Activated naive CD8-positive, alpha-beta T cell treated with anti-CD3 and anti-CD28 coated beads for 36 hours (primary cell): ENCODE measurements around the gene LBR. TPM values are rescaled to one million over a fixed set of nuclear protein-coding genes. Genes with fewer than 3 reads are reported as not detected.

Source experiments
- DNase-seq: peaks from one replicate; pipeline ENCODE4 v3.0.0; 2021
- H3K27ac Mint-ChIP-seq: one replicate; pipeline ENCODE4 v1.8.0; 2022; ENCODE audit warnings: mild to moderate bottlenecking, moderate library complexity, mixed read lengths
- H3K27me3 Mint-ChIP-seq: one replicate; pipeline ENCODE4 v1.8.0; 2022; ENCODE audit warnings: mild to moderate bottlenecking, mixed read lengths
- H3K36me3 Mint-ChIP-seq: one replicate; pipeline ENCODE4 v1.8.0; 2021; ENCODE audit warnings: mild to moderate bottlenecking, mixed read lengths
- H3K4me1 Mint-ChIP-seq: one replicate; pipeline ENCODE4 v1.8.0; 2021; ENCODE audit warnings: mixed read lengths
- H3K4me3 Mint-ChIP-seq: one replicate; pipeline ENCODE4 v1.8.0; 2022; ENCODE audit warnings: mild to moderate bottlenecking, moderate library complexity, mixed read lengths
- H3K9me3 Mint-ChIP-seq: one replicate; pipeline ENCODE4 v1.8.0; 2022; ENCODE audit warnings: mixed read lengths
- total RNA-seq, 2 experiments: library from RNA; stranded (reverse); gene quantifications; one replicate each; pipeline ENCODE4 v1.2.3, GENCODE V29; 2021

LBR gene
- total RNA-seq, 2 experiments from 2014 or later = 128 to 140 TPM

DNA sequence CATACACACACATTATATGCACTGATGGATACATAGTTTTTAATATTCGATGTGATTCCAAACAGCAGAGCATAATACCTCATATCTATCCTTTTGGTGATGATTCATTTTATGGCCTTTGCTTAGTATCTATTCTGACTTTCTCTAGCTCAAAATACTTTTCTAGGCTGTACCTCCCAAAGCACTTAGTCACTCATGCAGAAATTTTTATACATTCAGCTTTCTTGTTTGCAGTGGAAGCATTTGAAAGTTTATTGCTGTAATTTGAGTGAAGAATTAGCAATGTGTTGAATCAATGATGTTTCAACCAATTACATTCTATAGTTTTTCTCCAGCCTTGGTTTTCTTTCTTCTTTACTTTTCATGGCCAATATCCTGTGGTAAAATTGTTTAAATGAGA, 66.7 kb downstream of the LBR start:
- no peak overlapping the region for H3K27ac Mint-ChIP-seq
- DNase-seq = no peak
- H3K4me1 Mint-ChIP-seq = no peaks in the 10 kb centered on the region
- H3K27me3 Mint-ChIP-seq = peaks cover 19% of the 10 kb centered on the region
- H3K9me3 Mint-ChIP-seq = no peaks in the 10 kb centered on the region
- no peak overlapping the region for H3K4me3 Mint-ChIP-seq
- no peaks in the 10 kb centered on the region for H3K36me3 Mint-ChIP-seq

- H3K27me3 Mint-ChIP-seq = peaks cover 13% of the 10 kb centered on the region
- no peak overlapping the region for H3K27ac Mint-ChIP-seq
- H3K36me3 Mint-ChIP-seq = no peaks in the 10 kb centered on the region
- DNase-seq = no peak
- H3K4me1 Mint-ChIP-seq = no peaks in the 10 kb centered on the region
- no peaks in the 10 kb centered on the region for H3K9me3 Mint-ChIP-seq
- H3K4me3 Mint-ChIP-seq = no peak overlapping the region
These were observed 67.7 kb downstream of the LBR start for GRCh38 chr1:225360119-225360518.

- peaks cover 9% of the 10 kb centered on the region for H3K27me3 Mint-ChIP-seq
- H3K9me3 Mint-ChIP-seq = no peaks in the 10 kb centered on the region
- H3K27ac Mint-ChIP-seq = no peak overlapping the region
- no peak for DNase-seq
- H3K36me3 Mint-ChIP-seq = no peaks in the 10 kb centered on the region
- no peak overlapping the region for H3K4me3 Mint-ChIP-seq
- H3K4me1 Mint-ChIP-seq = no peaks in the 10 kb centered on the region
These were observed 72.0 kb downstream of the LBR start for GRCh38 chr1:225355863-225356262.

GRCh38 chr1:225354906-225355305, 72.9 kb downstream of the LBR start:
- H3K4me3 Mint-ChIP-seq = no peak overlapping the region
- H3K36me3 Mint-ChIP-seq = no peaks in the 10 kb centered on the region
- DNase-seq = no peak
- no peaks in the 10 kb centered on the region for H3K9me3 Mint-ChIP-seq
- peaks cover 9% of the 10 kb centered on the region for H3K27me3 Mint-ChIP-seq
- no peaks in the 10 kb centered on the region for H3K4me1 Mint-ChIP-seq
- H3K27ac Mint-ChIP-seq = no peak overlapping the region

Other genes with a start within 250 kb of the LBR start
- gene ENAH, start 225.1 kb upstream of the LBR start, total RNA-seq = 1 to 10 TPM in 1 of 2 experiments, under 1 TPM in 1; 0.84 to 1.1 TPM